ENCODE data around the gene NR4A2. TPM values are rescaled to one million over a fixed set of nuclear protein-coding genes. Genes with fewer than 3 reads are reported as not detected.
"Not testable (repeated sequence)": the region's sequence is repeated elsewhere in the genome, so short reads cannot be mapped to it uniquely, and the experiment has no call there.

Gene NR4A2
- total and polyA plus RNA-seq, 7 donors, result 1.8 to 11.3 (median 2.6) TPM

DNA sequence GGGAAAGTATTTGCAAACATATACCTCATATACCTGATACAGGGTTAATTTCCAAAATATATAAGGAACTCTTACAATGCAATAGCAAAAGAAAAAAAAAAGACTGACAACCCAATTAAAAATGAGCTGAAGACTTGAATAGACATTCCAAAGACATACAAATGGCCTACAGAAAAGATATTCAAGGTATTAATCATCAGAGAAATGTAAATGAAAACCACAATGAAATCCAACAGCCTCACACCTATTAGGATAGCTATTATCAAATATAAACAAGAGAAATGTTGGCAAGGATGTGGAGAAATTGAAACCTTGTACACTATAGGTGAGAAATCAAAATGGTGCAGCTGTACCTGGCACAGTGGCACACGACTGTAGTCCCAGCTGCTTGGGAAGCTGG lies 25.7 kb downstream of the NR4A2 start:
- TF ChIP-seq CTCF (IDR thresholded peaks at IDR 0.05), result no peak
- no peak for TF ChIP-seq POLR2AphosphoS5 (IDR thresholded peaks at IDR 0.05)
- no peak for TF ChIP-seq POLR2A (IDR thresholded peaks at IDR 0.05)
- TF ChIP-seq EP300 (IDR thresholded peaks at IDR 0.05), result no peak
- intact Hi-C loops (cut with DNase I), result no loop called here
- no peaks in the 10 kb centered on the region for H3K4me1 ChIP-seq
- H3K27me3 ChIP-seq, result no peaks in the 10 kb centered on the region
- H3K27ac ChIP-seq, result no peak overlapping the region
- H3K9me3 ChIP-seq, result no peaks in the 10 kb centered on the region
- WGBS, 2 donors, result 85 to 88% methylated on average over 1 of the region's 1 CpG
- no peak overlapping the region for H3K4me3 ChIP-seq
- DNase-seq, result no peak
- no peaks in the 10 kb centered on the region for H3K36me3 ChIP-seq

DNA sequence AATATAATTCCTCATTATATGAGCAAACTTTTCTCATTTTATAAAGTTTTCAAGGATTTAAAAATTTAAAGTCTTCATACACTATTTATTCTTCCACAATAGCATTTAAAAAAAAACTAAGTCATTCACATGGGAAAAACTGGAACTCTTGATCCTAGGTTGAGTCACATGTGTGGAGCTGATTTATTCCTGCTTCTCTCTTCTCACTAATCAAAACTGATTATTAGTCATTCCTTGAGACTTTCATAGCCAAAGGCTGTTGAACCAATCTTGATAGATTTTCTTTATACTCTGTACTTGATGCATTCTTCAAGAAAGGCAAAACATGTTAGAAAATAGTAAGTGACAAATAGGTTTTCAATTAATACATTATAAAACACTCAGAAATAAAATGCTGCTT lies 27.4 kb downstream of the NR4A2 start:
- Histone ChIP-seq H3K27ac (no peak overlapping the region), H3K27me3 (no peaks in the 10 kb centered on the region), H3K4me3 (no peak overlapping the region), H3K9me3 (peaks cover 0 to 3% (median 0%) of the 10 kb centered on the region in 4 donors), H3K4me1 (no peaks in the 10 kb centered on the region), H3K36me3 (no peaks in the 10 kb centered on the region)
- intact Hi-C loops (cut with DNase I), result no loop called here
- no peak for DNase-seq
- TF ChIP-seq EP300 (IDR thresholded peaks at IDR 0.05) (no peak), POLR2AphosphoS5 (IDR thresholded peaks at IDR 0.05) (no peak), POLR2A (IDR thresholded peaks at IDR 0.05) (no peak), CTCF (IDR thresholded peaks at IDR 0.05) (no peak)

- no peak overlapping the region for H3K27ac ChIP-seq
- DNase-seq, result no peak
- peaks cover 0 to 7% (median 1%) of the 10 kb centered on the region in 4 donors for H3K9me3 ChIP-seq
- H3K4me1 ChIP-seq, result no peaks in the 10 kb centered on the region
- 18 to 62% methylated on average over 1 of the region's 1 CpG for WGBS, 2 donors
- no peaks in the 10 kb centered on the region for H3K36me3 ChIP-seq
- TF ChIP-seq CTCF (IDR thresholded peaks at IDR 0.05) (no peak), POLR2A (IDR thresholded peaks at IDR 0.05) (no peak), POLR2AphosphoS5 (IDR thresholded peaks at IDR 0.05) (no peak), EP300 (IDR thresholded peaks at IDR 0.05) (no peak)
- no peak overlapping the region for H3K4me3 ChIP-seq
- intact Hi-C loops (cut with DNase I), result no loop called here
- H3K27me3 ChIP-seq, result no peaks in the 10 kb centered on the region
Observed at GRCh38 chr2:156300337-156300736, 32.2 kb downstream of the NR4A2 start.

DNA sequence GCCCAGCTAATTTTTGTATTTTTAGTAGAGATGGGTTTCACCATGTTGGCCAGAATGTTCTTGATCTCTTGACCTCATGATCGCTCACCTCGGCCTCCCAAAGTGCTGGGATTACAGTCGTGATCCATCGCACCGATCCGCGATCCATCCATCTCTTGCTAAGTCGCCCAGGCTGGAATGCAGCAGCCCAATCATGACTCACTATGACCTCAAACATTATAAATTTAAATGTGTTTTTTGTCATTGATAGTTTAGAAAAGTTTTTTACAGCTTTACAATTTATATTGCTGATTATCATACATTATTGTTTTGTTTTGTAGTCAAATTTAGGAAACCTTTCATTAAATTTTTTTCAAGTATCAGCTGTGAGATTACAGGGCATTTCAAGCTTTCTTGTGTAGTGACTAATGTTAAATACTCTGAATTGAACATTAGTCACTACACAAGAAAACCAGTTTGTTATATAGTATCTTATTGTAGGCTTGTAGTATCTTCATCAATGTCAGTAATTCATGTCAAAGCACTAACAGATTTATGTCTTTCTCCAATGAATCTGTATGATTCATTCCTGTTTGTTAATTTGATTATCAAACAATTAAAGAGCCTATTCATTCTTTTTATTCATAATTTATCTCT lies 37.5 kb downstream of the NR4A2 start:
- no peak for TF ChIP-seq POLR2AphosphoS5 (IDR thresholded peaks at IDR 0.05)
- no peak for TF ChIP-seq POLR2A (IDR thresholded peaks at IDR 0.05)
- TF ChIP-seq CTCF (IDR thresholded peaks at IDR 0.05), result no peak
- TF ChIP-seq EP300 (IDR thresholded peaks at IDR 0.05), result no peak
- DNase-seq, result no peak
- intact Hi-C loops (cut with DNase I), result no loop called here
- WGBS, 2 donors, result 94 to 96% methylated on average over 8 of the region's 8 CpGs
- H3K4me1 ChIP-seq, result no peaks in the 10 kb centered on the region
- no peak overlapping the region for H3K4me3 ChIP-seq
- no peaks in the 10 kb centered on the region for H3K36me3 ChIP-seq
- H3K9me3 ChIP-seq, result peaks cover 0 to 3% (median 1%) of the 10 kb centered on the region in 4 donors
- H3K27ac ChIP-seq, result no peak overlapping the region
- H3K27me3 ChIP-seq, result no peaks in the 10 kb centered on the region

DNA sequence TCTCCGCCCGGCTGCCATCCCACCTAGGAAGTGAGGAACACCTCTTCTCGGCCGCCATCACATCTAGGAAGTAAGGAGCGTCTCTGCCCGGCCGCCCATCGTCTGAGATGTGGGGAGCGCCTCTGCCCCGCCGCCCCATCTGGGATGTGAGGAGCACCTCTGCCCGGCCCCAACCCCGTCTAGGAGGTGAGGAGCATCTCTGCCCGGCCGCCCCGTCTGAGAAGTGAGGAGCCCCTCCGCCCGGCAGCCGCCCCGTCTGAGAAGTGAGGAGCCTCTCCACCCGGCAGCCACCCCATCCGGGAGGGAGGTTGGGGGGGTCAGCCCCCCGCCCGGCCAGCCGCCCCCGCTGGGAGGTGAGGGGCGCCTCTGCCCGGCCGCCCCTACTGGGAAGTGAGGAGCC lies 39.1 kb downstream of the NR4A2 start:
- WGBS, 2 donors, result 94 to 98% methylated on average over 24 to 26 of the region's 29 CpGs
- H3K27ac ChIP-seq; H3K4me1 ChIP-seq; H3K36me3 ChIP-seq; H3K27me3 ChIP-seq; intact Hi-C loops (cut with DNase I); H3K9me3 ChIP-seq; DNase-seq; H3K4me3 ChIP-seq: not testable (repeated sequence)
